ENCODE data around the gene DES. TPM values are rescaled to one million over a fixed set of nuclear protein-coding genes. Genes with fewer than 3 reads are reported as not detected.

Gene DES
- total RNA-seq, 1 experiment from 2014 or later: 1.6 TPM

DNA sequence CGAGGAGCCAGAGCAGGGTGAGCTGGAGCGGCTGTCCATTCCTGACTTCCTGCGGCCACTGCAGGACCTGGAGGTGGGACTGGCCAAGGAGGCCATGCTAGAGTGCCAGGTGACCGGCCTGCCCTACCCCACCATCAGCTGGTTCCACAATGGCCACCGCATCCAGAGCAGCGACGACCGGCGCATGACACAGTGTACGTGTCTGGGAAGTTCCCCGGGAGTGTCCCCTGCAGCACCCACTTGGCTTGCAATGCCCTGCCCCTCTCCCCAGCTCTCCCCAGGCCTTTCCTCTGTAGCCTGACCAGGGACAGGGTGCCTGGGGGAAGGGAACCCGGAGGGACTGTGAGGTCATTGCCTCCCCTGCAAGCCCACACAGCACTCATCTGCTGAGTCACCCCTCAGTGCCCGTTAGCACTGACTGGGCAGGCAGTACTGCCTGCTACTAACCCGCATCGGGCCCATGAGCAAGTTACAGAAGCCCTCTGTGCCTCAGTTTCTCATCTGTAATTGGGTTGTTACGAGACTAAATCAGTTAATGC, 51.1 kb downstream of the DES start (continued):
- TF ChIP-seq, protein P1, sequence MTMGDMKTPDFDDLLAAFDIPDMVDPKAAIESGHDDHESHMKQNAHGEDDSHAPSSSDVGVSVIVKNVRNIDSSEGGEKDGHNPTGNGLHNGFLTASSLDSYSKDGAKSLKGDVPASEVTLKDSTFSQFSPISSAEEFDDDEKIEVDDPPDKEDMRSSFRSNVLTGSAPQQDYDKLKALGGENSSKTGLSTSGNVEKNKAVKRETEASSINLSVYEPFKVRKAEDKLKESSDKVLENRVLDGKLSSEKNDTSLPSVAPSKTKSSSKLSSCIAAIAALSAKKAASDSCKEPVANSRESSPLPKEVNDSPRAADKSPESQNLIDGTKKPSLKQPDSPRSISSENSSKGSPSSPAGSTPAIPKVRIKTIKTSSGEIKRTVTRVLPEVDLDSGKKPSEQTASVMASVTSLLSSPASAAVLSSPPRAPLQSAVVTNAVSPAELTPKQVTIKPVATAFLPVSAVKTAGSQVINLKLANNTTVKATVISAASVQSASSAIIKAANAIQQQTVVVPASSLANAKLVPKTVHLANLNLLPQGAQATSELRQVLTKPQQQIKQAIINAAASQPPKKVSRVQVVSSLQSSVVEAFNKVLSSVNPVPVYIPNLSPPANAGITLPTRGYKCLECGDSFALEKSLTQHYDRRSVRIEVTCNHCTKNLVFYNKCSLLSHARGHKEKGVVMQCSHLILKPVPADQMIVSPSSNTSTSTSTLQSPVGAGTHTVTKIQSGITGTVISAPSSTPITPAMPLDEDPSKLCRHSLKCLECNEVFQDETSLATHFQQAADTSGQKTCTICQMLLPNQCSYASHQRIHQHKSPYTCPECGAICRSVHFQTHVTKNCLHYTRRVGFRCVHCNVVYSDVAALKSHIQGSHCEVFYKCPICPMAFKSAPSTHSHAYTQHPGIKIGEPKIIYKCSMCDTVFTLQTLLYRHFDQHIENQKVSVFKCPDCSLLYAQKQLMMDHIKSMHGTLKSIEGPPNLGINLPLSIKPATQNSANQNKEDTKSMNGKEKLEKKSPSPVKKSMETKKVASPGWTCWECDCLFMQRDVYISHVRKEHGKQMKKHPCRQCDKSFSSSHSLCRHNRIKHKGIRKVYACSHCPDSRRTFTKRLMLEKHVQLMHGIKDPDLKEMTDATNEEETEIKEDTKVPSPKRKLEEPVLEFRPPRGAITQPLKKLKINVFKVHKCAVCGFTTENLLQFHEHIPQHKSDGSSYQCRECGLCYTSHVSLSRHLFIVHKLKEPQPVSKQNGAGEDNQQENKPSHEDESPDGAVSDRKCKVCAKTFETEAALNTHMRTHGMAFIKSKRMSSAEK (CRISPR knock-in tag; IDR thresholded peaks at IDR 0.05; ENCODE audit: borderline replicate concordance): no peak
- no peak for TF ChIP-seq RORB (CRISPR knock-in tag; IDR thresholded peaks at IDR 0.05)
- TF ChIP-seq, protein P2, sequence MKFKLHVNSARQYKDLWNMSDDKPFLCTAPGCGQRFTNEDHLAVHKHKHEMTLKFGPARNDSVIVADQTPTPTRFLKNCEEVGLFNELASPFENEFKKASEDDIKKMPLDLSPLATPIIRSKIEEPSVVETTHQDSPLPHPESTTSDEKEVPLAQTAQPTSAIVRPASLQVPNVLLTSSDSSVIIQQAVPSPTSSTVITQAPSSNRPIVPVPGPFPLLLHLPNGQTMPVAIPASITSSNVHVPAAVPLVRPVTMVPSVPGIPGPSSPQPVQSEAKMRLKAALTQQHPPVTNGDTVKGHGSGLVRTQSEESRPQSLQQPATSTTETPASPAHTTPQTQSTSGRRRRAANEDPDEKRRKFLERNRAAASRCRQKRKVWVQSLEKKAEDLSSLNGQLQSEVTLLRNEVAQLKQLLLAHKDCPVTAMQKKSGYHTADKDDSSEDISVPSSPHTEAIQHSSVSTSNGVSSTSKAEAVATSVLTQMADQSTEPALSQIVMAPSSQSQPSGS (CRISPR knock-in tag; IDR thresholded peaks at IDR 0.05; ENCODE audit: borderline replicate concordance, low read depth): no peak
- TF ChIP-seq, protein P3, sequence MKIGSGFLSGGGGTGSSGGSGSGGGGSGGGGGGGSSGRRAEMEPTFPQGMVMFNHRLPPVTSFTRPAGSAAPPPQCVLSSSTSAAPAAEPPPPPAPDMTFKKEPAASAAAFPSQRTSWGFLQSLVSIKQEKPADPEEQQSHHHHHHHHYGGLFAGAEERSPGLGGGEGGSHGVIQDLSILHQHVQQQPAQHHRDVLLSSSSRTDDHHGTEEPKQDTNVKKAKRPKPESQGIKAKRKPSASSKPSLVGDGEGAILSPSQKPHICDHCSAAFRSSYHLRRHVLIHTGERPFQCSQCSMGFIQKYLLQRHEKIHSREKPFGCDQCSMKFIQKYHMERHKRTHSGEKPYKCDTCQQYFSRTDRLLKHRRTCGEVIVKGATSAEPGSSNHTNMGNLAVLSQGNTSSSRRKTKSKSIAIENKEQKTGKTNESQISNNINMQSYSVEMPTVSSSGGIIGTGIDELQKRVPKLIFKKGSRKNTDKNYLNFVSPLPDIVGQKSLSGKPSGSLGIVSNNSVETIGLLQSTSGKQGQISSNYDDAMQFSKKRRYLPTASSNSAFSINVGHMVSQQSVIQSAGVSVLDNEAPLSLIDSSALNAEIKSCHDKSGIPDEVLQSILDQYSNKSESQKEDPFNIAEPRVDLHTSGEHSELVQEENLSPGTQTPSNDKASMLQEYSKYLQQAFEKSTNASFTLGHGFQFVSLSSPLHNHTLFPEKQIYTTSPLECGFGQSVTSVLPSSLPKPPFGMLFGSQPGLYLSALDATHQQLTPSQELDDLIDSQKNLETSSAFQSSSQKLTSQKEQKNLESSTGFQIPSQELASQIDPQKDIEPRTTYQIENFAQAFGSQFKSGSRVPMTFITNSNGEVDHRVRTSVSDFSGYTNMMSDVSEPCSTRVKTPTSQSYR (CRISPR knock-in tag; IDR thresholded peaks at IDR 0.05): no peak
- TF ChIP-seq ZNF416 (CRISPR knock-in tag; IDR thresholded peaks at IDR 0.05): no peak
- no peak for TF ChIP-seq FOXP1 (CRISPR knock-in tag; IDR thresholded peaks at IDR 0.05; ENCODE audit: borderline replicate concordance)

DNA sequence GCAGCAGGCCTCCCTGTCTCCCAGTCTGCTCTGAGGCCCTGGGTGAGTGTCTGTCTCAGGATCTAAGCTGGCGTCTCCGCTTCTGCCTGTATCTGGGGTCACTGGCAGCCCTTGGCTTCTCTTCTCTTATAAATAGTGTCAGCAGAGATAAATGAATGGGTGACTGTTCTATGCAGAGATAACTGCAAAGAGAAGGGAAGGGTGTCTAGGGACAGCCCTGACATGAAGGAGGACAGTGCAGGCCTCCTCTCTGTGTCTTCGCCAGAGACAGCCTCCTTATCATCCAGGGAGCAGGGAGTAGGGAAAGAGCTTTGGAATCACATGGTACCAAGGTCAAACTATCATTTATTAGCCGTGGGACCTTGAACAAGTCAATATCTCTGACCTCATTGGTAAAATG, 52.3 kb downstream of the DES start:
- H3K27ac Mint-ChIP-seq: no peak overlapping the region
- H3K27me3 Mint-ChIP-seq (ENCODE audit: low read depth): no peaks in the 10 kb centered on the region; the same call in 1 of the 2 replicates
- peaks cover 4% of the 10 kb centered on the region; the same call in 1 of the 2 replicates for H3K4me1 Mint-ChIP-seq
- no peaks in the 10 kb centered on the region for H3K36me3 Mint-ChIP-seq
- ChIA-PET CTCF (interaction anchor here (1.9 to 35.9 kb wide), 3 partner anchors 11 to 55 kb away, joined by 8 to 2316 read pairs (median 9); partner anchors contain the start of genes ASIC4, CHPF and TMEM198), POLR2A (no interaction called here)
- DNase-seq (ENCODE audit: low spot score) (no peak), ATAC-seq (no peak)
- no peak for TF ChIP-seq EMX1 (CRISPR knock-in tag; IDR thresholded peaks at IDR 0.05)
- no peak for TF ChIP-seq NFATC4 (CRISPR knock-in tag; IDR thresholded peaks at IDR 0.05)
- TF ChIP-seq, protein P4, sequence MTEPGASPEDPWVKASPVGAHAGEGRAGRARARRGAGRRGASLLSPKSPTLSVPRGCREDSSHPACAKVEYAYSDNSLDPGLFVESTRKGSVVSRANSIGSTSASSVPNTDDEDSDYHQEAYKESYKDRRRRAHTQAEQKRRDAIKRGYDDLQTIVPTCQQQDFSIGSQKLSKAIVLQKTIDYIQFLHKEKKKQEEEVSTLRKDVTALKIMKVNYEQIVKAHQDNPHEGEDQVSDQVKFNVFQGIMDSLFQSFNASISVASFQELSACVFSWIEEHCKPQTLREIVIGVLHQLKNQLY (CRISPR knock-in tag; IDR thresholded peaks at IDR 0.05): no peak
- no peak for TF ChIP-seq ZNF232 (CRISPR knock-in tag; IDR thresholded peaks at IDR 0.05)
- TF ChIP-seq, protein P5, sequence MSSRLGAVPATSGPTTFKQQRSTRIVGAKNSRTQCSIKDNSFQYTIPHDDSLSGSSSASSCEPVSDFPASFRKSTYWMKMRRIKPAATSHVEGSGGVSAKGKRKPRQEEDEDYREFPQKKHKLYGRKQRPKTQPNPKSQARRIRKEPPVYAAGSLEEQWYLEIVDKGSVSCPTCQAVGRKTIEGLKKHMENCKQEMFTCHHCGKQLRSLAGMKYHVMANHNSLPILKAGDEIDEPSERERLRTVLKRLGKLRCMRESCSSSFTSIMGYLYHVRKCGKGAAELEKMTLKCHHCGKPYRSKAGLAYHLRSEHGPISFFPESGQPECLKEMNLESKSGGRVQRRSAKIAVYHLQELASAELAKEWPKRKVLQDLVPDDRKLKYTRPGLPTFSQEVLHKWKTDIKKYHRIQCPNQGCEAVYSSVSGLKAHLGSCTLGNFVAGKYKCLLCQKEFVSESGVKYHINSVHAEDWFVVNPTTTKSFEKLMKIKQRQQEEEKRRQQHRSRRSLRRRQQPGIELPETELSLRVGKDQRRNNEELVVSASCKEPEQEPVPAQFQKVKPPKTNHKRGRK (CRISPR knock-in tag; IDR thresholded peaks at IDR 0.05; ENCODE audit: borderline replicate concordance): no peak
- H3K4me3 Mint-ChIP-seq: no peak overlapping the region
- no peaks in the 10 kb centered on the region for H3K9me3 Mint-ChIP-seq

Measured in WTC11 (cell line).